Measurements from ENCODE around the gene CRYBA4. TPM values are rescaled to one million over a fixed set of nuclear protein-coding genes. Genes with fewer than 3 reads are reported as not detected.

CRYBA4 gene
- total RNA-seq, 3 donors from 2014 or later = not detected

DNA sequence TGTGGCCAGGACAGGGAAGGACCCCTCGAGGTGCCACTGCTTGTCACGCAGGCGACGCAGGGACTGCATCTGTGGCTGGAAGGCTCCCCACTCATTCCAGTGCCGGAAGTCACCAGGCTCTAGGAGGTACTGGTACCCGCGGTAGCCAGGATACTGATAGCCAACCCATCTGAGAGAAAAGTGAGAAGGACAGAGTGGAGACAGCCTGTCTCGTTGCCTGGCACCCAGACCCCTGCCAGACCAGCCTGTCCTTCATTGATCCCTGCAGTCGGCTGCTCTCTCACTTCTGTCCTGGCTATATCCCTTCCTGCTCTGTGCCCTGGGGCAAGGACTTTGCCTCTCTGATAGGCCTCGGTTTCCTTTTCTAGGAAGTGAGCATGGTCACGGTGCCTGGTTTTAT, 22.3 kb upstream of the CRYBA4 start:
- TF ChIP-seq, protein P1, sequence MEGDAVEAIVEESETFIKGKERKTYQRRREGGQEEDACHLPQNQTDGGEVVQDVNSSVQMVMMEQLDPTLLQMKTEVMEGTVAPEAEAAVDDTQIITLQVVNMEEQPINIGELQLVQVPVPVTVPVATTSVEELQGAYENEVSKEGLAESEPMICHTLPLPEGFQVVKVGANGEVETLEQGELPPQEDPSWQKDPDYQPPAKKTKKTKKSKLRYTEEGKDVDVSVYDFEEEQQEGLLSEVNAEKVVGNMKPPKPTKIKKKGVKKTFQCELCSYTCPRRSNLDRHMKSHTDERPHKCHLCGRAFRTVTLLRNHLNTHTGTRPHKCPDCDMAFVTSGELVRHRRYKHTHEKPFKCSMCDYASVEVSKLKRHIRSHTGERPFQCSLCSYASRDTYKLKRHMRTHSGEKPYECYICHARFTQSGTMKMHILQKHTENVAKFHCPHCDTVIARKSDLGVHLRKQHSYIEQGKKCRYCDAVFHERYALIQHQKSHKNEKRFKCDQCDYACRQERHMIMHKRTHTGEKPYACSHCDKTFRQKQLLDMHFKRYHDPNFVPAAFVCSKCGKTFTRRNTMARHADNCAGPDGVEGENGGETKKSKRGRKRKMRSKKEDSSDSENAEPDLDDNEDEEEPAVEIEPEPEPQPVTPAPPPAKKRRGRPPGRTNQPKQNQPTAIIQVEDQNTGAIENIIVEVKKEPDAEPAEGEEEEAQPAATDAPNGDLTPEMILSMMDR (IDR thresholded peaks at IDR 0.05) = no peak
- H3K4me1 ChIP-seq (ENCODE audit: low read depth) = no peaks in the 10 kb centered on the region
- no peaks in the 10 kb centered on the region for H3K36me3 ChIP-seq (ENCODE audit: low read depth)
- DNase-seq (no peak), ATAC-seq (no peak)
- H3K4me3 ChIP-seq = no peak overlapping the region
- H3K9me3 ChIP-seq = no peaks in the 10 kb centered on the region
- intact Hi-C loops (cut with DNase I, micrococcal nuclease) = no loop called here

DNA sequence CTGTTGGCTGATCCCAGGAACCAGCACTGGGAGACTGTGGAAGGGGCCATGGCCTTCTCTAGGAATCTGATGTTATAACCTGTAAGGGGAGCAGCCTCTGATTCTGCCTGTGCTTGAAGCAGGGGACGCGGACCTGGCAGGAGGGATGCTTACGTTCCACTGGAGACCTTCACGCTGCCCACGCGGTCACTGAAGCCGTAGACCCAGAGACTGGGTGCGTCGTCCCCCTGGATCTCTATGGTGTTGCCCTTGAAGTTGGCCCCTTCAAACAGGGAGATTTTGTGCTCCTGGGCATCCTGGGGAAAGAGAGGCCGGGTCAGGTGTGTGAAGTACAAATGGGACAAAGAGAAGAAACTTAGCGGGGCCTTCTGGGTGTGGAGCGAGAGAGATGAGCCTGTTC, 20.0 kb upstream of the CRYBA4 start:
- TF ChIP-seq, protein P1 (IDR thresholded peaks at IDR 0.05) = no peak
- ATAC-seq = no peak
- intact Hi-C loops (cut with DNase I, micrococcal nuclease) = no loop called here
- no peak for DNase-seq
- Histone ChIP-seq H3K4me3 (no peak overlapping the region), H3K4me1 (ENCODE audit: low read depth) (no peaks in the 10 kb centered on the region), H3K9me3 (no peaks in the 10 kb centered on the region), H3K36me3 (ENCODE audit: low read depth) (no peaks in the 10 kb centered on the region)

DNA sequence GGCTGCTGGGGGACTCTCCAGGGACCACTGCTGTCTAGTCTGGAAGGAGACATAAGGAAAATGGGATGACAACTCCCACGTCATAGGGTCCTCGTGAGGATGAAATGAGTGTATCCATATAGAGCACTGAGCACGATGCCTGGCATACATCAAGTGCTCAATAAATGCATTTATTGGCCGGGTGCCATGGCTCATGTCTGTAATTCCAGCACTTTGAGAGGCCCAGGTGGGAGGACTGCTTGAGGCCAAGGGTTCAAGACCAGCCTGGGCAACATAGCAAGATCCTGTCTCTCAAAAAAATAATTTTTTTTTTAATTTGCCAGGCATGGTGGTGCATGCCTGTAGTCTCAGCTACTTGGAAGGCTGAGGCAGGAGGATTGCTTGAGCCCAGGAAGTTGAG, 19.6 kb upstream of the CRYBA4 start:
- ATAC-seq = no peak
- intact Hi-C loops (cut with DNase I, micrococcal nuclease) = no loop called here

DNA sequence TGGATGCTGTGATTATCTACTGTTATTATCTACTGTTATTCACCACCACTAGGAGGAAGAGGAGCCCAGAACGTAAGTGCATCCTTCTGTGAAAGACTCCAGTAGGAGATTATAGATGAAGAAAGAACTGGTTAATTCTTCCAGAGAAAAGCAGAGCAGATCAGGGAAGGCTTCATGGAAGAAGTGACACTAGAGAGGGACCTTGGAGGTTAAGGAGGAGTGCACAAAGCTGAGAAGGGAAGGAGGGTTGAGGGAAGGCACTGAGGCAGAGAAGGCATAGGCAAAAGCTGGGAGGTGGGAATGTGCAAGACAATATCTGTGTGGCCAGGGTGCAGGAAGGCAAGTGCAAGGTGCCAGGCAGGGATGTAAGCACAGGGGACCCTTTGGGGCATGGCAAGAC, 17.4 kb upstream of the CRYBA4 start:
- TF ChIP-seq, protein P1 (IDR thresholded peaks at IDR 0.05) = no peak
- intact Hi-C loops (cut with DNase I, micrococcal nuclease) = no loop called here
- DNase-seq = no peak
- no peaks in the 10 kb centered on the region for H3K9me3 ChIP-seq
- no peaks in the 10 kb centered on the region for H3K4me1 ChIP-seq (ENCODE audit: low read depth)
- H3K4me3 ChIP-seq = no peak overlapping the region
- no peaks in the 10 kb centered on the region for H3K36me3 ChIP-seq (ENCODE audit: low read depth)
- no peak for ATAC-seq

More for the DNA sequence above, 19.6 kb upstream of the CRYBA4 start:
- TF ChIP-seq, protein P1 (IDR thresholded peaks at IDR 0.05) = no peak
- DNase-seq = no peak
- no peaks in the 10 kb centered on the region for H3K9me3 ChIP-seq
- no peaks in the 10 kb centered on the region for H3K4me1 ChIP-seq (ENCODE audit: low read depth)
- H3K4me3 ChIP-seq = no peak overlapping the region
- no peaks in the 10 kb centered on the region for H3K36me3 ChIP-seq (ENCODE audit: low read depth)

DNA sequence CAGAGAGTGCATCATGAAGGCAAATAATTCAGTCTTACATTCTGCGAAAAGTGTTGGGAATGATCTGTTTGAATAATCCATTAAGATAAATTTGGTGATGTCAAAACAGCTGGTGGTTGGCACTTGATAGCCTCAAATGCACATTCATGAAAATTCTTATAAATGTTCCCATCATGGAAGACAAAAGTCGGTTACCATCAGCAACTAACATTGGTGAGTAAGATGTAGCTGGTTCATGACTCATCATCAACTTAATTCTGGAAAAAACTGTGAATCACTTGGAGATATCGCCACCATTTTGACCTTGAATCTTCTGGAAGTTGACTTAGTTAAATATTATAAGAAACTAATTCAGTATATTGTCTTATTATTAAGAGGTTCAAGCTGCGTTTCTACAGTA, 15.2 kb upstream of the CRYBA4 start:
- Histone ChIP-seq H3K36me3 (ENCODE audit: low read depth) (no peaks in the 10 kb centered on the region), H3K9me3 (no peaks in the 10 kb centered on the region), H3K4me1 (ENCODE audit: low read depth) (no peaks in the 10 kb centered on the region), H3K4me3 (no peak overlapping the region)
- no peak for ATAC-seq
- TF ChIP-seq, protein P1 (IDR thresholded peaks at IDR 0.05) = no peak
- no peak for DNase-seq
- intact Hi-C loops (cut with DNase I, micrococcal nuclease) = no loop called here

DNA sequence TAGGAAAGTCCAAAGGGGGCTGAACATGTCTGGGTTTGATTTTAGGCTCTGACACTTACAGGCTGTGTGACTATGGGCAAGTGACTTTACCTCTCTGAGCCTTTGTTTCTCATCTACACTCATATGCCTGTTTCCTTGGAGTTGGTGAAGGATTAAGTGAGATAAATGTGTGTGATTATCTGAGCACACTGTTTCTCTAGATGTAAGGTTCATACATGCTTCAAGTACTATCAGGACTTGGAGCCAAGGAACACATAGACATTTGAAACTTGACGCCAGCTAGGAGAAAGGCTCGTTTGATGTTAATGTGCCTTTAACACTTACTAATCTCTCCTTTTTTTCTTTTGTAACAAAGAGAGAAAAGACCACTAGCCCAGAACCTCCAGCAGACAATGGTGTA, 13.6 kb upstream of the CRYBA4 start:
- TF ChIP-seq, protein P1 (IDR thresholded peaks at IDR 0.05) = no peak
- DNase-seq = no peak
- intact Hi-C loops (cut with DNase I, micrococcal nuclease) = no loop called here
- Histone ChIP-seq H3K9me3 (no peaks in the 10 kb centered on the region), H3K4me1 (ENCODE audit: low read depth) (no peaks in the 10 kb centered on the region), H3K4me3 (no peak overlapping the region), H3K36me3 (ENCODE audit: low read depth) (no peaks in the 10 kb centered on the region)
- no peak for ATAC-seq

All from mucosa of descending colon (tissue), 3 donors.